GM18907 (cell line): ENCODE measurements around the gene PPP1R9B.

Source experiments
- ATAC-seq: cut with Tn5 transposase; IDR thresholded peaks from one replicate; pipeline ENCODE4 v1.9.1; 2021; ENCODE audit warnings: mild to moderate bottlenecking, moderate library complexity; ENCODE audit not compliant: unreplicated experiment

The PPP1R9B gene

GRCh38 chr17:50111673-50112655, 38.5 kb downstream of the PPP1R9B start:
- no peak for ATAC-seq

DNA sequence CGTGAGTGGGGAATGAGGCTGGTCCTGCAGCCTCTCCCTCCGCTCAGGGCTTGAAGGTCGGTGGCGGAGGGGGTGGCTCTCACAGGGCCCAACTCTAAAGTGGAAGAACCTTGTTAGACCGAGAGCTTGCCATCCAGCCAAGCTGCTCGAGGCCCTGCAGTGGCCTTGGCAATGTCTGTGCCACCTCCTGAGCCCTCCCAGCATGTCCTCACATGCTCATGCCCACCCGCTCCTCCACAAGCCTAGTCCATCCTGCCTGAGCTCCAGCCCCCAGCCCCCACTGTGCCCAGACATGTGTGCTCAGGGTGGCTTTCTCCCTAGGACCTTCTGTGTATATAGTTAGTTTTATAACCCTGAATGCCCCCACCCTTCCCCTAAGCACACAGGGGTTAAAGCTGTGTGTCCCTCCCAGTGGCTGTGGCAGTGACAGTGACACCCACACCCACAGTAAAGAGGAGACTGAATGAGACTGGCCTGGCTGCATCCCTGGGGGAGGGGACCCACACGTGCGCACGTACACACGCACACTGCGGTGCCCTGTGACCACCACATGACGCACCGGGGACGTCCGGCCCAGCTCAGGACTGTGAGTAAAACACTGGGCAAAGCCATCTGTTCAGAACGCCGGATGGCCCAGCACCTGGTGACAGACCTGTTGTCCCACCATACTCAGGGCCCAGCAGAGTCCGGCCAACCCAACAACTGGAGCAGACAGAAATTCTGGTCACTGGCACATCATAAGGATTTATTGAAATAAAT, 39.7 kb downstream of the PPP1R9B start:
- ATAC-seq, result no peak

- no peak for ATAC-seq
These were observed 40.7 kb downstream of the PPP1R9B start for GRCh38 chr17:50109785-50110184.

DNA sequence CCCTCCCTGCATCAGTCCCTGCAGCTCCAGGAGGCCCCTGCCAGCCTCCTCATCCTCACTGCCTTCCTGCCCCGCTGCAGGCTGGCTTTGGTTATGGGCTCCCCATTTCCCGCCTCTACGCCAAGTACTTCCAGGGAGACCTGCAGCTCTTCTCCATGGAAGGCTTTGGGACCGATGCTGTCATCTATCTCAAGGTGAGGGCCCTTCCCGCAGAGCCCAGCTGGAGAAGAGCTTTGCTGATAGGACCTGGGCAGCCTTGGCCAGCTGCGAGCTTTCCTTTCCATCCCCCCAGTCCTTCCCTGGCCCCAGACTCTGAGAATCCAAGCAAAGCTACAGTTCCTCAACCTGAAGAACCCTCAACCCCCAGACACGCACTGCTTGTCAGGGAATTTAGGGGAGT, 41.3 kb downstream of the PPP1R9B start:
- no peak for ATAC-seq

GRCh38 chr17:50108556-50108955, 41.9 kb downstream of the PPP1R9B start:
- ATAC-seq, result no peak

GRCh38 chr17:50107790-50108414, 42.6 kb downstream of the PPP1R9B start:
- no peak for ATAC-seq

- no peak for ATAC-seq
These were observed 43.9 kb downstream of the PPP1R9B start for GRCh38 chr17:50106393-50107131.

- ATAC-seq, result no peak
These were observed 44.7 kb downstream of the PPP1R9B start for GRCh38 chr17:50105811-50106210.

DNA sequence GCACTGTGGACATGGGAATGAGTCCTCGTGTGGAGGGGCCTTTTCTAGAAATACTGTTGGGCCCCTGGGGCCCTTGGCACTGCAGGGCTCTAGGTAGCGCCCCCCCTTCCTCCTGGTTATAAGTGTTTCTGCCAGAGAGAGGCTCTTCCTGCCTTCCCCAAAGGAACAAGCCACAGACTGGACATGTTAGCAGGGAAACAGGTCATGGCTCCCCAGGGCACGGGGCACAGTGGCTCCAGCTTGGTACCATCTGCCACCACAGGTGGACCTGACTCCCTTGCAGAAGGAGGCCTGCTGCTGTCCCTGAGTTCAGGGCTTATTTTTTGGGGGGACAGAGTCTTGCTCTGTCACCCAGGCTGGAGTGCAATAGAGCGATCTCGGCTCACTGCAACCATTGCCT, 46.5 kb downstream of the PPP1R9B start:
- no peak for ATAC-seq

- ATAC-seq, result no peak
These were observed 47.2 kb downstream of the PPP1R9B start for GRCh38 chr17:50103252-50103651.

DNA sequence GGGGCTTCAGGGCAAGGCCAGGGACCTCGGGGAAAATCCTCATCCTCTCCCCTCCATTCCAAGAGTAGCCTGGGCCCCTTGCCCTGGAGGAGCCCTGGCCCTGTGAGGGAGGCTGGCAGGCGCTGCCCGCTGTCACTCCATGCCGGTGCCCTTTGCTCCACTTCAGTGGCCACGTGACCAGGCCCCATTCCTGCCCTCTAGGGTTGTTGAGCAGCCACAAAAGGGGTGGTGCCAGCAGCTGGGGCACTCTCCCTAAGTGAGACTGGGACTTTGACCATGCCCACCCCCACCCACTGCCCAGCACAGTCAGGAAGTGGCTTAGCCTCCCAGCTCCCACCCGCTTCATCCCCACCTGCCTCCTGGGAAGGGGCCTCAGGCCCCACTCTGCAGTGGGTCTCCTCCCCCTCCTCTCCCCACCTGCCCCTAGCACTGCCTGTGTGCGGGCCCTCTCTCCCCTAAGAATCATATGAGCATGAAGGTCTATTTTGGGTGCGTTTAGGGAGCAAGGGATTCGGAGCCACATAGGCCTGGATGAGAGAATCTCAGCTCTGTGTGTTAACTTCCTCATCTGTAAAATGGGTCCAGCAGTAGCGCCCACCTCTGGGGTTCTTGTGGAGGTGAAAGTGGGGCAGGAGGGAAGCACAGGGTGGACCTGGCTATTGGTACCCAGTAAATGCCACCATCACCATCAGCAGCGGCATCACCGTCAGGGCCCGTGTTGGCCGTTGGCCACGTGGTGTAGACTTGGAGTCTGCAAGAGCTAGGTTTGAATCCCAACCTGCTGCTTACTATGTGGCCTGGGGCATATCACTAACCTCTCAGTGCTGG, 48.1 kb downstream of the PPP1R9B start:
- ATAC-seq, result no peak

- ATAC-seq, result no peak
These were observed 48.9 kb downstream of the PPP1R9B start for GRCh38 chr17:50101346-50102163.

- ATAC-seq, result no peak
These were observed 49.5 kb downstream of the PPP1R9B start for GRCh38 chr17:50100921-50101345.

GRCh38 chr17:50100480-50100883, 50.0 kb downstream of the PPP1R9B start:
- no peak for ATAC-seq

DNA sequence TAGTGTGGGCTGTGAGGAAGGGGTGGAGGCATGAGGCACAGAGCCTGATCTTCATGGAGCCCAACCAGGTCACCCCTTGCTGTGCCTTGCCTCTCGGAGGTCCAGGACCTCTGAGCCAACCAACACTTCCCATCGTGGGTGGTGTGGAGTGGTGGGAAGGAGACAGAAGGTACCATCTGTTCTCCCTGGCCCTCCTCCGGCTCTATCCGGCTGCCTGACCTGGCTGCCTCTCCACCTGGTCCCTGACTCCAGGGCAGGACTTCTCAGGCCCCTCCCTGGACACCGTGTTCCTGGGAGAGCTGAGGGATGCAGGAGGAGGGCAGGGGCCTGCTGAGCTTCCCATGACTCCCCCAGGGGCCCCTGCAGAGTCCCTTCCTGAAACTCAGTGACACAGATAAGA, 51.5 kb downstream of the PPP1R9B start:
- no peak for ATAC-seq

- no peak for ATAC-seq
These were observed 51.9 kb downstream of the PPP1R9B start for GRCh38 chr17:50098583-50098982.

GRCh38 chr17:50097926-50098325, 52.6 kb downstream of the PPP1R9B start:
- ATAC-seq, result no peak

GRCh38 chr17:50097455-50097854, 53.0 kb downstream of the PPP1R9B start:
- no peak for ATAC-seq

GRCh38 chr17:50096758-50097157, 53.7 kb downstream of the PPP1R9B start:
- no peak for ATAC-seq
